NCI-H2227 (cell line): ENCODE measurements around the gene ZNF607.

Experiments used
- DNase-seq: peaks from one replicate; lab custom pipeline; 2025; ENCODE audit not compliant: unreplicated experiment; lab: John Stamatoyannopoulos, UW

The ZNF607 gene

GRCh38 chr19:37654118-37654517 lies 65.4 kb downstream of the ZNF607 start:
- peak; percentile 71 for DNase-seq
